Measurements from ENCODE around the gene SLC17A9.

Gene SLC17A9

GRCh38 chr20:62952373-62952967, at the start of gene SLC17A9:
TSS of gene SLC17A9 (plus strand) at chr20:62952709. CDS start at chr20:62952831, 122 bp downstream.
- peak; percentile 34 for DNase-seq (ENCODE audit: low read depth)

GRCh38 chr20:62902926-62903615, 49.4 kb upstream of the SLC17A9 start:
- DNase-seq (ENCODE audit: low read depth): no peak

- DNase-seq (ENCODE audit: low read depth): no peak
These were observed 46.9 kb upstream of the SLC17A9 start for GRCh38 chr20:62905536-62906117.

- no peak for DNase-seq (ENCODE audit: low read depth)
These were observed 46.3 kb upstream of the SLC17A9 start for GRCh38 chr20:62906209-62906608.

- DNase-seq (ENCODE audit: low read depth): no peak
These were observed 45.7 kb upstream of the SLC17A9 start for GRCh38 chr20:62906647-62907375.

- no peak for DNase-seq (ENCODE audit: low read depth)
These were observed 44.9 kb upstream of the SLC17A9 start for GRCh38 chr20:62907384-62908317.

GRCh38 chr20:62908971-62909791, 43.3 kb upstream of the SLC17A9 start:
- no peak for DNase-seq (ENCODE audit: low read depth)

GRCh38 chr20:62910217-62910766, 42.2 kb upstream of the SLC17A9 start:
- no peak for DNase-seq (ENCODE audit: low read depth)

GRCh38 chr20:62910777-62911497, 41.6 kb upstream of the SLC17A9 start:
- no peak for DNase-seq (ENCODE audit: low read depth)

- no peak for DNase-seq (ENCODE audit: low read depth)
These were observed 40.7 kb upstream of the SLC17A9 start for GRCh38 chr20:62911701-62912280.

- no peak for DNase-seq (ENCODE audit: low read depth)
These were observed 39.4 kb upstream of the SLC17A9 start for GRCh38 chr20:62913043-62913630.

- no peak for DNase-seq (ENCODE audit: low read depth)
These were observed 38.1 kb upstream of the SLC17A9 start for GRCh38 chr20:62914436-62914835.

- no peak for DNase-seq (ENCODE audit: low read depth)
These were observed 37.5 kb upstream of the SLC17A9 start for GRCh38 chr20:62914970-62915457.

- no peak for DNase-seq (ENCODE audit: low read depth)
These were observed 35.6 kb upstream of the SLC17A9 start for GRCh38 chr20:62916703-62917476.

GRCh38 chr20:62917720-62918119, 34.8 kb upstream of the SLC17A9 start:
- DNase-seq (ENCODE audit: low read depth): no peak

- no peak for DNase-seq (ENCODE audit: low read depth)
These were observed 34.4 kb upstream of the SLC17A9 start for GRCh38 chr20:62918147-62918546.

- no peak for DNase-seq (ENCODE audit: low read depth)
These were observed 33.7 kb upstream of the SLC17A9 start for GRCh38 chr20:62918831-62919230.

GRCh38 chr20:62920039-62920645, 32.4 kb upstream of the SLC17A9 start:
- DNase-seq (ENCODE audit: low read depth): no peak
